NB4 (cell line): Measurements from ENCODE around the gene TSSC4.
A peak's percentile ranks its signal among the peaks of the same experiment; 100 is the strongest.

Experiments
- DNase-seq: peaks from one replicate; pipeline ENCODE4 v3.0.0; 2010; ENCODE audit warnings: low read depth
- H3K4me3 ChIP-seq: one replicate; pipeline ENCODE4 v1.5.1; 2011; ENCODE audit warnings: mild to moderate bottlenecking, low read depth, low read length, moderate library complexity
- CTCF ChIP-seq: IDR thresholded peaks from one replicate; pipeline ENCODE4 v1.5.1; 2012; ENCODE audit warnings: low read depth, low read length
- MAX ChIP-seq: IDR thresholded peaks from 2 replicates; pipeline ENCODE4 v1.6.1; 2011; ENCODE audit warnings: low read depth, low read length
- MYC ChIP-seq: IDR thresholded peaks from 2 replicates; pipeline ENCODE4 v1.6.1; 2011; ENCODE audit warnings: low read depth, low read length
- POLR2A ChIP-seq: IDR thresholded peaks from 2 replicates; pipeline ENCODE4 v1.6.1; 2011; ENCODE audit warnings: mild to moderate bottlenecking; ENCODE audit not compliant: insufficient read length; ENCODE audit errors: extremely low read depth

The TSSC4 gene

GRCh38 chr11:2418693-2419360, 18.3 kb downstream of the TSSC4 start:
- DNase-seq: no peak
- TF ChIP-seq CTCF (no peak), MAX (no peak), MYC (no peak), POLR2A (no peak)

GRCh38 chr11:2419638-2420501, 19.3 kb downstream of the TSSC4 start:
- TF ChIP-seq POLR2A (no peak), MAX (peak; percentile 48; the same call in 1 of the 2 replicates), MYC (0 out of 2 replicates have a peak, but pooled peaks have one; percentile 41), CTCF (peak; percentile 89)
- peak; percentile 83 for DNase-seq
- H3K4me3 ChIP-seq: no peak overlapping the region

More at GRCh38 chr11:2418693-2419360, 18.3 kb downstream of the TSSC4 start:
- H3K4me3 ChIP-seq: no peak overlapping the region

- no peak for TF ChIP-seq POLR2A
- no peak for TF ChIP-seq MYC
- no peak for TF ChIP-seq MAX
- TF ChIP-seq CTCF: peak; percentile 68
- DNase-seq: peak; percentile 82
- H3K4me3 ChIP-seq: no peak overlapping the region
Observed at GRCh38 chr11:2420502-2421225, 20.1 kb downstream of the TSSC4 start.

- no peak for DNase-seq
- TF ChIP-seq POLR2A: no peak
- no peak for TF ChIP-seq MAX
- TF ChIP-seq MYC: no peak
- TF ChIP-seq CTCF: no peak
- no peak overlapping the region for H3K4me3 ChIP-seq
Observed at GRCh38 chr11:2421226-2421994, 20.9 kb downstream of the TSSC4 start.

GRCh38 chr11:2421996-2422395, 21.4 kb downstream of the TSSC4 start:
- DNase-seq: no peak
- no peak overlapping the region for H3K4me3 ChIP-seq
- TF ChIP-seq MYC (no peak), POLR2A (no peak), MAX (no peak), CTCF (no peak)
